ENCODE measurements around the gene ANXA2.
"Not testable (repeated sequence)": the region's sequence is repeated elsewhere in the genome, so short reads cannot be mapped to it uniquely, and the experiment has no call there.

Gene ANXA2

DNA sequence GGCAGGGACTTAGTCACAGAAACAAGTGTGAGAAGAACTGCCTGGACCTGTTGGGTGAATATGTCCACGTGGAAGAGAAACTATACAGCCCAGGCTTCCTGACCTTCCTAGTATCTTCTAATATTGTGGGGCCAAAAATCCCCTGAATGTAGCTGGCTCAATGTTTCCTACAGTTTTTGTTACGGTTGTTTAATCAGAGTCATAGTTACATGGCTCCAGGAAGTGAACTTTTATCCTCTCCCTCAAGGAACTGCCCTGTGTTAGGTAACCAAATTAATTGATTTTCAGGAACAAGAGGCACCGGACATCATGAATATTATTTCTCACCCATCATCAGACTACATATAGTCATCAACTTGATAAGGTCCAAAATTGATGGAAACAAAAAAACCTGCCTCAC is 59.0 kb downstream of the ANXA2 start:
- DNase-seq: no peak

DNA sequence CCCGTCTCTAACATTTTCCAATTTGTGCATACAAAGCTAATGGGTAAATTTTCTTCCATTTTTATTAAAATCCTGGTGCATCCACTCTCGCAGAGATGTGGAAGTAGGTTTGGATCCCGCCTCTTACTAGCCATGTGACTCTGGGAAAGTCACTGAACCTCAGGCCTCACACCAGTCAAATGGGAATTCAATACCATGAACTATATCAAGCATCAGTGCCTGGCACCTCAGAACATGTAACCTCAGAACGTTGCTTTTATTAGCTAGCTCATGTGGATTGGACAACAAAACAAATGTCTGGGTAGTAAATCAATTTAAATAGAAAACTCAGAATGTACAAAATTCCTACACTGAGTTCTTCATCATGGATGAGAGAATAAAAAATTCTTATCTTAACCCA is 60.7 kb downstream of the ANXA2 start:
- no peak for DNase-seq

- not testable (repeated sequence) for DNase-seq
These were observed 62.5 kb downstream of the ANXA2 start for GRCh38 chr15:60335296-60335695.

DNA sequence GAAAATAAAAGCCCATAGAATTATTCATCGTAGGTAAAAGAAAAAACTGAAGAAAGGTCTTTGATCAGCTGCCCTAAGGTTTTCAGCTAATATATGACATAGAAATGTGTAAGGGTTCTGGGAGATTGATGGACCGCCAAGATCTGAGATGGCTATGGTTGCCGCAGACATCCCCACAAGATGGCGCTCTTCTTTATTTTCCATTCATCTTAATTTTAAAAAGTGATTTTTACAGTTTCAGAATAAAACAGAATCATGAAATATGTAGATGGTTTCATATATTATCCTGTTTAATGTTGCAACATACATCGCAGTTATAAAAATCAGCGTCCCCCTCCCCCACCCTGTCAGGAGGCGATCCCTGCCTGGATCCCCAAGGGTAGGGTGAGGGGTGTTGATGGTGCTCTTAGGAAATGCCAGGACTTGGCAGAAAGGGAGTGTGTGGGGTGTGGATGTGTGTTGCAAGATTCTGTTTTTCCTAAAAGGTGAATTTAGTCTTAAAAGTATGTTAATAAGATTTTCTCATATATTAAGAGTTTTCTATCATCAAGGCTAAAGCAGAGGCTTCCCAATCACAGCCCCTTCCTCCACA is 68.8 kb downstream of the ANXA2 start:
- peak in 3 of 5 donors; percentile 4 to 29 (median 8) for DNase-seq

DNA sequence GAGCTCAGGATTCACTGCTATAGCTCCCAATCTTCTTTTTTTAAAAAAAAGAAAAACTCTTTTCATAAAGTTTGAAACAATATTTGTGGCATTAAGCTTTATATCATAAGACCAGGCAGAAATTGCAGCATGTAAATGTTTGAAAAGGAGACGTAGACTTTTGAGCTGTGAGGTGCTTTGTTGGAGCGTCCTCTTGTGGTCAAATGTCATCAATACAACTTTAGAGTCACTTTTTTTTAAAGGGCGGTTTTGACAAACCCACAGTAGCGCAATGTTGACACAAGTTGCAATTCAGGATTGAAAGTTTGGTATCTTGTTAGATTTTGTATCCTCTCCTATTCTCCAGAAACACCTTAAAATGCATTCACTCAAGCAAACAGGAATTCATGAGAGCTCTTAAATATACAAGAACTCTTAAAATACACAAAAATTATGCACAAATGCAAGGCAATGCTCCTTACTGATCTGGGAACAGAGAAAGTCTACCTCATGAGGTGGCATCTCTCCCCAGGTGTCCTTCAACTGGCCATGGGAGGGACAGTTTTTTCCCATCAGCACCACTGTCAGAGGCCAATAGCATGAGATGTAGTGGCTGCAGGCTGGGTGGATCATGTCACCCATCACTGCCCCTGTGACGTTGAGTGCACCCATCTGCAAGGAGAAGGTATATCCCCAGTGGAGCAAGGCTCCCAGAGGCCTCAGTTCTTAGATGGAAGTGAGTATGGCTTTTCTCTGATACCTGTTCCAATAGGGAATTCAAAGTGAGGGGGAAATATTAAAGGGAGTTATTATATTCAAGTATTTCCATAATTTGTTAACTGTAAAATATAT is 70.7 kb downstream of the ANXA2 start:
- peak in 4 of 5 donors; percentile 4 to 62 (median 24) for DNase-seq

DNA sequence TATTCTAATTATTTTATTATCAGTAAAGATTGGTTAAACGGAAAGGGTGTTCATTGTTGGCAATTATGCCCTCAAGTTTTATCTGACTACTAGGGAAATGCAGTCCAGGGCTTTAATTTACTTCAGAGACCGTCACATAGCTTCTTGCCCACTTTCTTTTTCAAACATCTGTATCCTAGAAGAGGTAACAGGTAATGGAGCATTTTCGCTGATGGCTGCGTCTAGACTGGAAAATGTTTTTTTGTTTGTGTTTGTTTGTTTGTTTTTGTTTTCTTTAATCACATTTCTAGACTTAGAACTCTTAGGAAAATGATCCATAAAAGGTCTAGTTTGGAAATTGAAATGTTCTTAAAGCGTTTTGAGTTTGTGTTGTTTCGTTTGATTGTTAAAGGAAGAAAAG is 71.4 kb downstream of the ANXA2 start:
- no peak for DNase-seq

- no peak for DNase-seq
These were observed 71.9 kb downstream of the ANXA2 start for GRCh38 chr15:60325905-60326304.

GRCh38 chr15:60324706-60325438 is 72.9 kb downstream of the ANXA2 start:
- DNase-seq: no peak

- no peak for DNase-seq
These were observed 74.5 kb downstream of the ANXA2 start for GRCh38 chr15:60323322-60323721.

DNA sequence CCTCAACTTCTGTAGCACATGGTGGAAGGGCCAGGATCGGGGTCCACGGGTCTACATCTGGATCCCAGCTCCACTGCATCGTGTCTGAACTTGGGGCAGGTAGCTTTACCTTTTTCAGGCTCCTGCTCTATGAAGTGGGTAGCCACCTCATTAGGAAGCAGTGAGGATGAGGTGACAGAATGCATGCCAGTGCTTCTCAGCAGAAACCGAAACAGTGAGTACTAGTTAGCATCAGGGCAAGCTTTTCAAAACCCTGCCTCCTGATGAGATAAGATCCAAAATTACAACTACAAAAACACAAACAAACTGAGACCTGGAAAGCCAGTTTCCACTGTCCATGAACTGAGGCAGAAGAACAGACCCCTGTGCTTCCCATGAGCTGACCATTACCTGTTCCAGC is 77.4 kb downstream of the ANXA2 start:
- no peak for DNase-seq

GRCh38 chr15:60318216-60318867 is 79.4 kb downstream of the ANXA2 start:
- no peak for DNase-seq

DNA sequence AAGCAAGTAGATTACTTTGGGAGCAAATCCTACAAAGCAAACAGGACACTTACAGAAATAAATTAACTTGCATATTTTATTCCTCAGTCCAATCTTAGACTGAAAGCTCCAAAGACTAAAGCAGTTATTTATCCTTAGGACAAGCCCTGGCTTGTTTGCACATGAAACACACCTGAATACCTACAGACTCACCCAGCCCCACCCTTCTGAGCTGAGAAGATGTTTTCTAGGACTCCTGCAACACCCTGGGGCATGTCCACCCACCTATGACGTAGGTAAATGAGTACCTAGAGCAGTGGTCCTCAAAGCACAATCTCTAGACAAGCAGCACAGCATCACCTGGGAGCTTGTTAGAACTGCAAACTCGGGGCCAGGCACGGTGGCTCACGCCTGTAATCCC is 80.8 kb downstream of the ANXA2 start:
- no peak for DNase-seq

DNA sequence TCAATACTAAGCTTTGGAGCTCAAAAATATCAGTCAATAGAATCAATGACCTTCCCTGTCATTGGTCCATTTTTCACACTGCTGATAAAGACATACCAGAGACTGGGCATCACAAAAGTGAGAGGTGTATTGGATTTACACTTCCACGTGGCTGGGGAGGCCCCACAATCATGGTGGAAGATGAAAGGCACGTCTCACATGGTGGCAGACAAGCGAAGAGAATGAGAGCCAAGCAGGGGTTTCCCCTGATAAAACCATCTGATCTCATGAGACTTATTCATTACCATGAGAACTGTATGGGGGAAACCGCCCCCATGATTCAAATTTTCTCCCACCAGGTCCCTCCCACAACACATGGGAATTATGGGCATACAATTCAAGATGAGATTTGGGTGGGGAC is 81.9 kb downstream of the ANXA2 start:
- no peak for DNase-seq

DNA sequence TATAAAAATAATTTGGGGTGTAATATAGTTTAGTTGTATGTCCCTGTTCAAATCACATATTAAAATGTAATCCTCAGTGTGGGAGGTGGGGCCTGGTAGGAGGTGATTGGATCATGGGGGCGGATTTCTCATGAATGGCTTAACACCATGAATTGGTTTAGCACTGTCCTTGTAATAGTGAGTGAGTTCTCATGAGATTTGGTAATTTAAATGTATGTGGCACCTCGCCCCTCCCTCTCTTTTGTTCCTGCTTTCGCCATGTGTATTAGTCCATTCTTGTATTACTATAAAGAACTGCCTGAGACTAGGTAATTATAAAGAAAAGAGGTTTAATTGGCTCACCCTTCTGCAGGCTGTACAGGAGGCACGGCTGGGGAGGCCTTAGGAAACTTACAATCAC is 83.9 kb downstream of the ANXA2 start:
- no peak for DNase-seq

- no peak for DNase-seq
These were observed 90.8 kb downstream of the ANXA2 start for GRCh38 chr15:60307034-60307433.

- no peak for DNase-seq
These were observed 96.8 kb downstream of the ANXA2 start for GRCh38 chr15:60301024-60301423.

DNA sequence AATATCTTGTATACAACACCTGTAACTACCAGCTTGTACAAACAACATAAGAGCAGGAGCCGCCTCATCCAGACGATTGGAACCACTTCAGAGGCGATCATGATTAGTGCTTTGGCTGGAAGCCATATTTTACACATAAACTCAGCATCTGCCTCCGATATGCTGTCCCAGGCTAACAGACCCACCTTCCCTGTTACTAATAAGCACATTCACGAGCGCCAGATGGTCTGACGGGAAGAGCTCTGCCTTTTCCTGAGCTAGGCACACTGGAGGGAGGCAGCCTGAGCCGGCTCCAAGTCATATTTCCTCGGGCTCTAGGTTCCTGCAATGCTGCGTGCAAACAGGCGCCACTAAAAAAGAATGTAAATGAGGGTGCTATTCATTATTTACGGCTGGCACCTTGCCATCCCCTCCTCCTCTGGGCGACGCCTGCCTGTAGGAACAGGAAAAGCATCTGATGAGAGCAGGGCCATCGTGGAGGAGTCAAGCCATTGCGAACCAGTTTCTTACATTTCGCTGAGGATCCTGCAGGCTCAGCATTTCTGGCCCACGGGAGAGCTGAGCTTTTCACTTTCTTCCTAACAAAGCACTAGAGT is 98.2 kb downstream of the ANXA2 start:
- DNase-seq: no peak
